Transverse colon (tissue), 4 donors: Measurements from ENCODE around the gene ZYG11B.

Source experiments
- EP300 ChIP-seq: sonication (generic); formaldehyde crosslinking; IDR thresholded peaks from one replicate; pipeline ENCODE4 v1.6.1; 2017; ENCODE audit warnings: antibody characterized with exemption, low read depth
- POLR2A ChIP-seq: fragments of 450-650 bp; IDR thresholded peaks from one replicate; pipeline ENCODE4 v1.6.1; 2016; ENCODE audit warnings: antibody characterized with exemption, mild to moderate bottlenecking, moderate library complexity
- POLR2AphosphoS5 ChIP-seq, 3 donors: sonication (generic); formaldehyde crosslinking; IDR thresholded peaks; one replicate each; pipeline ENCODE4 v1.6.1; 2016; ENCODE audit warnings: antibody characterized with exemption in 3 of 3
- TF ChIP-seq, protein P1 (sequence below), 5 experiments: fragments of 200-600 bp in 3 of 5; fragments of 450-650 bp in 2 of 5; sonication (generic) in 3 of 5; IDR thresholded peaks; 1 replicate in 2 of 5; 2 replicates in 3 of 5; pipeline ENCODE4 v1.5.1; 2016 to 2017; ENCODE audit warnings: antibody characterized with exemption in 5 of 5, inconsistent platforms in 3 of 5, mild to moderate bottlenecking in 2 of 5, moderate library complexity in 1 of 5

DNA sequence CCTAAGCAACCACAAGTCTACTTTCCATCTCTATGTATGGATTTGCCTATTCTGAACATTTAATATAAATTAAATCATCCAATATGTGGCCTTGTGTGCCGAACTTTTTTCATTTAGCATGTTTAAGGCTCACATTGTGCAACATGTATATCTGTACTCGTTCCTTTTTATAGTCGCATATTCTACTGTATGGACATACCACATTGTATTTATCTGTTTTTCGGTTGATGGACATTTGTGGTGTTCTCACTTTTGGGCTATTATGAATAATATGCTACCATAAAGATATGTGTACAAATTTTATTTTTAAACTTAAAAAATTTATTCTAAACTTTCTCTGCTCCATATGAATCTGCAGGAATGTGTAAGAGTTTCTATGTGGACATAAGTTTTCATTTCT, 129.3 kb downstream of the ZYG11B start:
- TF ChIP-seq POLR2A (no peak), EP300 (no peak), POLR2AphosphoS5 (IDR thresholded peaks at IDR 0.05) (no peak)
- TF ChIP-seq, protein P1, sequence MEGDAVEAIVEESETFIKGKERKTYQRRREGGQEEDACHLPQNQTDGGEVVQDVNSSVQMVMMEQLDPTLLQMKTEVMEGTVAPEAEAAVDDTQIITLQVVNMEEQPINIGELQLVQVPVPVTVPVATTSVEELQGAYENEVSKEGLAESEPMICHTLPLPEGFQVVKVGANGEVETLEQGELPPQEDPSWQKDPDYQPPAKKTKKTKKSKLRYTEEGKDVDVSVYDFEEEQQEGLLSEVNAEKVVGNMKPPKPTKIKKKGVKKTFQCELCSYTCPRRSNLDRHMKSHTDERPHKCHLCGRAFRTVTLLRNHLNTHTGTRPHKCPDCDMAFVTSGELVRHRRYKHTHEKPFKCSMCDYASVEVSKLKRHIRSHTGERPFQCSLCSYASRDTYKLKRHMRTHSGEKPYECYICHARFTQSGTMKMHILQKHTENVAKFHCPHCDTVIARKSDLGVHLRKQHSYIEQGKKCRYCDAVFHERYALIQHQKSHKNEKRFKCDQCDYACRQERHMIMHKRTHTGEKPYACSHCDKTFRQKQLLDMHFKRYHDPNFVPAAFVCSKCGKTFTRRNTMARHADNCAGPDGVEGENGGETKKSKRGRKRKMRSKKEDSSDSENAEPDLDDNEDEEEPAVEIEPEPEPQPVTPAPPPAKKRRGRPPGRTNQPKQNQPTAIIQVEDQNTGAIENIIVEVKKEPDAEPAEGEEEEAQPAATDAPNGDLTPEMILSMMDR (IDR thresholded peaks at IDR 0.05): no peak
